Common myeloid progenitor, CD34-positive (primary cell): ENCODE data around the gene NRCAM.

Experiments
- CTCF ChIA-PET: fragments of 350-600 bp; sonication (Branson Sonifier 250); formaldehyde crosslinking; loops from one replicate; lab custom pipeline; 2021; ENCODE audit warnings: antibody characterized with exemption; lab: Charles Lee
- POLR2A ChIA-PET: fragments of 350-600 bp; sonication (Branson Sonifier 250); formaldehyde crosslinking; loops from one replicate; lab custom pipeline; 2021; ENCODE audit warnings: antibody characterized with exemption; lab: Charles Lee
- DNase-seq, 3 donors: peaks; one replicate each; pipeline versions ENCODE4 v3.0.0 to v3.0.0-alpha.2; 2013
- H3K27ac ChIP-seq, 2 experiments: 1 replicate in 1 of 2; 2 replicates in 1 of 2; pipeline ENCODE4 v1.7.0; 2013; ENCODE audit warnings: inconsistent platforms in 2 of 2, low read length in 2 of 2, mild to moderate bottlenecking in 2 of 2, low read depth in 1 of 2, moderate library complexity in 1 of 2; ENCODE audit not compliant: severe bottlenecking in 2 of 2, insufficient read depth in 1 of 2, poor library complexity in 1 of 2
- H3K27me3 ChIP-seq, 5 experiments: replicated peaks in 2 of 5; 1 replicate in 3 of 5; 2 replicates in 2 of 5; pipeline versions ENCODE4 v1.6.1 to v1.7.0; 2013; ENCODE audit warnings: low read length in 4 of 5, mild to moderate bottlenecking in 2 of 5, moderate library complexity in 2 of 5, inconsistent platforms in 1 of 5; ENCODE audit not compliant: insufficient read depth in 5 of 5, control insufficient read depth in 4 of 5
- H3K36me3 ChIP-seq, 4 experiments: 1 replicate in 2 of 4; 2 replicates in 2 of 4; pipeline versions ENCODE4 v1.6.1 to v1.7.0; 2013; ENCODE audit warnings: low read length in 3 of 4, control low read depth in 1 of 4, mild to moderate bottlenecking in 1 of 4; ENCODE audit not compliant: control insufficient read depth in 4 of 4, insufficient read depth in 4 of 4
- H3K4me1 ChIP-seq, 4 experiments: 1 replicate in 3 of 4; 2 replicates in 1 of 4; pipeline versions ENCODE4 v1.6.1 to v1.7.1; 2013; ENCODE audit warnings: low read length in 3 of 4, mild to moderate bottlenecking in 3 of 4, control low read depth in 1 of 4, inconsistent platforms in 1 of 4, moderate library complexity in 1 of 4; ENCODE audit not compliant: control insufficient read depth in 4 of 4, insufficient read depth in 4 of 4; ENCODE audit errors: control extremely low read depth in 1 of 4
- H3K4me3 ChIP-seq, 7 experiments: 1 replicate in 4 of 7; 2 replicates in 3 of 7; pipeline versions ENCODE4 v1.5.1 to v1.7.0; 2013; ENCODE audit warnings: mild to moderate bottlenecking in 7 of 7, low read length in 6 of 7, moderate library complexity in 6 of 7, inconsistent platforms in 2 of 7, low read depth in 2 of 7, control low read depth in 1 of 7; ENCODE audit not compliant: insufficient read depth in 4 of 7, control insufficient read depth in 1 of 7; ENCODE audit errors: extremely low read depth in 1 of 7
- H3K9me3 ChIP-seq, 5 experiments: 1 replicate in 4 of 5; 2 replicates in 1 of 5; pipeline versions ENCODE4 v1.6.1 to v1.7.1; 2013; ENCODE audit warnings: low read length in 4 of 5, mild to moderate bottlenecking in 2 of 5, inconsistent platforms in 1 of 5, low read depth in 1 of 5, moderate library complexity in 1 of 5; ENCODE audit not compliant: control insufficient read depth in 4 of 5, insufficient read depth in 2 of 5; ENCODE audit errors: control extremely low read depth in 1 of 5
- WGBS: methylation state at CpG from one replicate; pipeline ENCODE4 v1.1.5; 2013; ENCODE audit not compliant: insufficient coverage; 5-methylcytosine and 5-hydroxymethylcytosine counted together

The NRCAM gene

GRCh38 chr7:108423089-108423989 is 32.9 kb downstream of the NRCAM start:
- no peak for DNase-seq
- Histone ChIP-seq H3K4me3 (no peak overlapping the region), H3K9me3 (no peaks in the 10 kb centered on the region), H3K27me3 (peaks cover 3 to 65% (median 25%) of the 10 kb centered on the region in 5 experiments), H3K36me3 (no peaks in the 10 kb centered on the region), H3K27ac (no peak overlapping the region), H3K4me1 (peaks cover 13 to 33% (median 26%) of the 10 kb centered on the region in 4 experiments)
- ChIA-PET CTCF (interaction anchor here (1.6 to 2.9 kb wide), 3 partner anchors 9 to 30 kb away, joined by 3 to 11 read pairs (median 4); no protein-coding TSS in a partner anchor), POLR2A (no interaction called here)
- WGBS, result 95% methylated on average over 3 of the region's 5 CpGs

DNA sequence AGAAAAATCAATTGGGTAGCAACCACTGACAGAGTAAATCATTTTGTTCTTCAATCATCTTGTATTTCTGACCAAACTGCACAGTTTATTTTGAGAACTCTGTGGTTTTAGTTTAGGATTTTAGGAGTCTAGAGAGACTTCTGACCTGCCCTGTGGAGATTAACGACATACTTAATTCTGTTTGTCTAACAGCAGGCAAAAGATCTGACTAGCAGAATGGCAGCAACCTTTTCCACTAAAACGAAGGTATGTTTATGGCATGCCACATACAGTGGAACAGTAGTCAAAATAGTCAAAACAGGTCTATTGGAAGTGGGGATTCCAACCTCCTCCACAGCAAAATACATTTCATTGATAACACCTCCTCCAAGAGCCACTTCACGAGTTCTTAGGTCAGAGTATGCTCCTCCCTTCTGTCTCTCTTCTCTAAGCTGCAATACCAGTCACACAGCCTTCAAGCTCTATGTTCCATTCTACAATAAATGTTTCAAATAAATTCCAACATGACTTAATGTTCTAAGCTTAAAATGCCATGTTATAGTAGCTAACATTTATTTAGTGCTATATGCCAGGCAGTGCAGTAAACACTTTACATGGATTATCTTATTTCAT is 34.4 kb downstream of the NRCAM start:
- Histone ChIP-seq H3K4me3 (no peak overlapping the region), H3K27me3 (peaks cover 7 to 60% (median 30%) of the 10 kb centered on the region in 5 experiments), H3K36me3 (no peaks in the 10 kb centered on the region), H3K4me1 (peaks cover 17 to 44% (median 33%) of the 10 kb centered on the region in 4 experiments), H3K9me3 (no peaks in the 10 kb centered on the region), H3K27ac (no peak overlapping the region)
- 38% methylated on average over 2 of the region's 3 CpGs for WGBS
- DNase-seq, result no peak
- ChIA-PET CTCF (interaction anchor here (0.7 to 2.9 kb wide), 3 partner anchors 9 to 31 kb away, joined by 3 to 11 read pairs (median 4); no protein-coding TSS in a partner anchor), POLR2A (no interaction called here)

DNA sequence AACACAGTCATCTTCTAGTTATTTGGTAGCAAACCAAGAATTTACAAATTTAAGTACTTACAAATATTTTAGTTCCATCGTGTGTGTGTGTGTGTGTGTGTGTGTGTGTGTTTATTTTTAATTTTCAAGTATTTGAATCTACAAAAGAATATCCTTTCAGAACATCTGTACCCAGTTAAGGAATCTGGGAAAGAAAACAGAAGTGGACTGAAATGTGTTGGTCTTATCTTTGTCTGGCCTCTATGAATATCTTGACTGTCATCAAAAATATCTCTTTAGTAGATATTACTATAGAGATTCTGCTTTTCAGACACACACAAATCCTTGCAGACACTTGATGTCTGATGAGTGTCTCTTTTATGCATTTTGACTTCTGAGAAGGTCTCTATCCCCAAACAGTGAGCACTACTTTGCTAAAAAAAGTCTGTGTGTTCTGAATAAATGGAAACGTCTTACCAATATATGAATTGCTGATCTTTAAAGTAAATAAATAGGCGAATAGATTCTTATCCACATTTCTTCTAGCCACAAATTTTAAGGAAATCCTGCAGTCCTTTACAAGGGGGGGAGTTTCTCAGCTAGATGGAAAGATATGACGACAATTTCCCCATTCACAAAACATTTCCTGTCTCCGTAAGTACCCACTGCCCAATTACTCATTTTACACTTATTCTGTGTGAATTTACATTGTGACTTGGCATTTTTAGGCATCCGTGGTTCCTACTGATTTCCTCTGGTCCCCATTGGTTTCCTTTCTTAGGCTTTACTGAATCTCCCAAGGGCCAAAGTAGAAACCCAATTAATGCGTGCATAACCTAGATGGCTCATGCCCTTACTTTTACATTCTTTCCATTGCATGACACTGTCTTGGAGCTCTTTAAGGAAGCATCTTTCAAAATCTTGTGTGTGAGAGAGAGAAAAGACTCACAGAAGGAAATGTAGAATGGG is 36.0 kb downstream of the NRCAM start:
- ChIA-PET POLR2A (no interaction called here), CTCF (interaction anchor here (1.0 to 1.3 kb wide), 3 partner anchors 11 to 33 kb away, joined by 3 to 7 read pairs (median 6); no protein-coding TSS in a partner anchor)
- peaks cover 28 to 60% (median 45%) of the 10 kb centered on the region in 4 experiments for H3K4me1 ChIP-seq
- 0% methylated on average over 1 of the region's 7 CpGs for WGBS
- H3K27me3 ChIP-seq, result peaks cover 7 to 47% (median 21%) of the 10 kb centered on the region in 5 experiments
- no peak overlapping the region for H3K27ac ChIP-seq
- H3K36me3 ChIP-seq, result no peaks in the 10 kb centered on the region
- peak overlapping the region in 2 of 7 experiments; percentile 30 to 38 for H3K4me3 ChIP-seq
- H3K9me3 ChIP-seq, result no peaks in the 10 kb centered on the region
- DNase-seq, result peak; percentile 83 to 89 (median 85)

GRCh38 chr7:108418946-108419345 is 37.3 kb downstream of the NRCAM start:
- H3K27ac ChIP-seq, result no peak overlapping the region
- H3K9me3 ChIP-seq, result no peaks in the 10 kb centered on the region
- H3K27me3 ChIP-seq, result peaks cover 7 to 36% (median 18%) of the 10 kb centered on the region in 5 experiments
- peaks cover 40 to 72% (median 52%) of the 10 kb centered on the region in 4 experiments for H3K4me1 ChIP-seq
- 0% methylated on average over 6 of the region's 7 CpGs for WGBS
- peak overlapping the region in 1 of 7 experiments; percentile 1 for H3K4me3 ChIP-seq
- POLR2A ChIA-PET, result no interaction called here
- CTCF ChIA-PET, result interaction anchor here (1.2 kb wide), 1 partner anchor 35 kb away, joined by 6 read pairs; no protein-coding TSS in a partner anchor
- no peaks in the 10 kb centered on the region for H3K36me3 ChIP-seq
- DNase-seq, result peak; percentile 54 to 87 (median 77)

GRCh38 chr7:108417926-108418325 is 38.3 kb downstream of the NRCAM start:
- 50% methylated on average over 2 of the region's 2 CpGs for WGBS
- H3K4me3 ChIP-seq, result no peak overlapping the region
- peaks cover 7 to 33% (median 12%) of the 10 kb centered on the region in 5 experiments for H3K27me3 ChIP-seq
- no peak for DNase-seq
- no peaks in the 10 kb centered on the region for H3K36me3 ChIP-seq
- POLR2A ChIA-PET, result no interaction called here
- H3K4me1 ChIP-seq, result peaks cover 41 to 76% (median 55%) of the 10 kb centered on the region in 4 experiments
- H3K9me3 ChIP-seq, result no peaks in the 10 kb centered on the region
- no peak overlapping the region for H3K27ac ChIP-seq
- CTCF ChIA-PET, result interaction anchor here (1.2 kb wide), 1 partner anchor 62 kb away, joined by 3 read pairs; no protein-coding TSS in a partner anchor

DNA sequence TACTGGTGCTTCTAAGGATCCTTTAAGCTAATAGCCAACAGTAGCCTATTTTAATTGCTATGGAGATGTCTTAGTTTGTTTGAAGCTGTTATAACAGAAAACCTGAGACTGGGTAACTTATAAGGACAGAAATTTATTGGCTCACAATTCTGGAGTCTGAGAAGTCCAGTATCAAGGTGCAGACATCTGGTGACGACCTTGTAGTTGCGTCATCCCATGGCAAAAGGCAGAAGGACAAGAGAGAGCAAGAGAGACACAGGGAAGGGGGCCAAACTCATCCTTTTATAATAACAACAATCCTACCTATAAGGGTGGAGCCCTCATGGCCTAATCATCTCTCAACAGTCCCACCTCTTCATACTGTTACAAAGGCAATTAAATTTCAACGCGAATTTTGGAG is 39.1 kb downstream of the NRCAM start:
- Histone ChIP-seq H3K4me1 (peaks cover 41 to 76% (median 55%) of the 10 kb centered on the region in 4 experiments), H3K27ac (no peak overlapping the region), H3K27me3 (peaks cover 7 to 29% (median 8%) of the 10 kb centered on the region in 5 experiments), H3K9me3 (no peaks in the 10 kb centered on the region), H3K4me3 (no peak overlapping the region), H3K36me3 (no peaks in the 10 kb centered on the region)
- no peak for DNase-seq
- ChIA-PET POLR2A (no interaction called here), CTCF (interaction anchor here (1.2 kb wide), 1 partner anchor 63 kb away, joined by 3 read pairs; no protein-coding TSS in a partner anchor)
- WGBS, result no CpG with 5 or more reads among the region's 4 CpGs
